Upper lobe of left lung (tissue), 6 donors: ENCODE data around the gene ANKRD34C. TPM values are rescaled to one million over a fixed set of nuclear protein-coding genes. Genes with fewer than 3 reads are reported as not detected.

Source experiments
- ATAC-seq, 2 donors: fragments of 200-7000 bp; cut with Tn5 transposase; one replicate each; pipeline ENCODE4 v1.9.1; 2022; ENCODE audit warnings: mild to moderate bottlenecking in 2 of 2, moderate library complexity in 2 of 2; ENCODE audit not compliant: low FRiP score in 2 of 2
- DNase-seq, 2 donors: peaks; one replicate each; pipeline ENCODE4 v3.0.0-alpha.2; 2019 to 2020
- H3K27ac ChIP-seq, 4 donors: fragments of 200-600 bp; sonication (generic); one replicate each; pipeline ENCODE4 v1.5.1; 2016 to 2019
- H3K27me3 ChIP-seq, 4 donors: fragments of 200-600 bp; sonication (generic); one replicate each; pipeline ENCODE4 v1.5.1; 2017 to 2019
- H3K36me3 ChIP-seq, 4 donors: fragments of 200-600 bp; sonication (generic); one replicate each; pipeline ENCODE4 v1.5.1; 2016 to 2019
- H3K4me1 ChIP-seq, 4 donors: fragments of 200-600 bp; sonication (generic); one replicate each; pipeline ENCODE4 v1.5.1; 2018 to 2019
- H3K4me3 ChIP-seq, 4 donors: fragments of 200-600 bp; sonication (generic); one replicate each; pipeline ENCODE4 v1.5.1; 2017 to 2019; ENCODE audit warnings: mild to moderate bottlenecking in 2 of 4, moderate library complexity in 1 of 4
- H3K9me3 ChIP-seq, 4 donors: fragments of 200-600 bp; sonication (generic); one replicate each; pipeline ENCODE4 v1.5.1; 2018 to 2019
- EP300 ChIP-seq, 4 donors: sonication (generic); formaldehyde crosslinking; IDR thresholded peaks; one replicate each; pipeline ENCODE4 v1.5.1; 2017; ENCODE audit warnings: antibody characterized with exemption in 4 of 4, control low read depth in 2 of 4
- POLR2A ChIP-seq, 4 donors: fragments of 450-650 bp; IDR thresholded peaks; one replicate each; pipeline ENCODE4 v1.5.1; 2016 to 2017; ENCODE audit warnings: antibody characterized with exemption in 4 of 4, mild to moderate bottlenecking in 2 of 4
- POLR2AphosphoS5 ChIP-seq, 2 donors: sonication (generic); formaldehyde crosslinking; IDR thresholded peaks; one replicate each; pipeline ENCODE4 v1.5.1; 2017; ENCODE audit warnings: antibody characterized with exemption in 2 of 2
- WGBS, 2 donors: methylation state at CpG; one replicate each; pipeline ENCODE4 v1.1.5; 2017 to 2018; 5-methylcytosine and 5-hydroxymethylcytosine counted together
- total RNA-seq, 6 donors: library from RNA; depleted of rRNA in 4 of 6; stranded (reverse); fragments of >200 nt in 4 of 6; gene quantifications; one replicate each; pipeline versions ENCODE4 v1.1.0 to v1.2.1, GENCODE V29; 2016 to 2021
- TF ChIP-seq, protein P1 (sequence below), 6 experiments: fragments of 450-650 bp in 4 of 6; fragments of 200-600 bp in 2 of 6; sonication (generic) in 2 of 6; IDR thresholded peaks; one replicate each; pipeline ENCODE4 v1.5.1; 2016 to 2019; ENCODE audit warnings: antibody characterized with exemption in 6 of 6
- donor health status: DM: no; HTN: no; CAD: no; lungs with moderate emphysema.
- donor health status: DM: no; HTN: yes; CAD: no; lungs with severe emphysema.

The ANKRD34C gene
- total RNA-seq, 6 donors from 2014 or later: not detected

DNA sequence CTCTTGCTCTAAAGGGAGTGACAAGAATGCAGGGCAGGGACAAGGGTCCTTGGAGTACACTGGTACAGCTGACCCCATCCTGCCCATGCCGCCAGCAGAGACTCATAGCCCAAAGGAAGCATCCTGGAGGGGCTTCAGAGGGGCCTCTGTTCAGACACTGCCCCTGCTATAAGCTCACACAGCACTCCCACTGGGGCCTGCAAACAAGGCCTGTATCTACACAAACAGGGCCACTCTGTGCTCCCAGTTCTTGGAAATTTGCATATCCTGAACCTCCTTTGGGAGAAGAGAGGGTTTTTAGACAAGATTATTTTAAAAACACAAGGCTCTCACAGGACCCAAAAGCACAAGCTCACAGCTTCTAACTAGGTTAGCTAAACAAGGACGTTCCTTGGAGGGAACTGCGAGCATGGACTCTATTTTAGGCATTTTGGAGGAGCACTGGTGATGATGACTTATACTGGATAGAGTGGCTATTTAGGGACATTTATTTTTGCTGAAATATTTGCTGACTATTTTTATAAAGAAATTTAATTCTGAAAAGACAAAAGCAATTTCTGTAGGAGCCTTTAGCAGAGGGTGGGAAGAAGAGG lies 16.4 kb upstream of the ANKRD34C start:
- no peaks in the 10 kb centered on the region for H3K4me1 ChIP-seq
- ATAC-seq (no peak), DNase-seq (no peak)
- 66 to 73% methylated on average over 2 to 3 of the region's 3 CpGs for WGBS, 2 donors
- no peak overlapping the region for H3K27ac ChIP-seq
- no peak overlapping the region for H3K4me3 ChIP-seq
- no peaks in the 10 kb centered on the region for H3K9me3 ChIP-seq
- H3K27me3 ChIP-seq: no peaks in the 10 kb centered on the region
- no peak for TF ChIP-seq POLR2A (IDR thresholded peaks at IDR 0.05)
- TF ChIP-seq, protein P1, sequence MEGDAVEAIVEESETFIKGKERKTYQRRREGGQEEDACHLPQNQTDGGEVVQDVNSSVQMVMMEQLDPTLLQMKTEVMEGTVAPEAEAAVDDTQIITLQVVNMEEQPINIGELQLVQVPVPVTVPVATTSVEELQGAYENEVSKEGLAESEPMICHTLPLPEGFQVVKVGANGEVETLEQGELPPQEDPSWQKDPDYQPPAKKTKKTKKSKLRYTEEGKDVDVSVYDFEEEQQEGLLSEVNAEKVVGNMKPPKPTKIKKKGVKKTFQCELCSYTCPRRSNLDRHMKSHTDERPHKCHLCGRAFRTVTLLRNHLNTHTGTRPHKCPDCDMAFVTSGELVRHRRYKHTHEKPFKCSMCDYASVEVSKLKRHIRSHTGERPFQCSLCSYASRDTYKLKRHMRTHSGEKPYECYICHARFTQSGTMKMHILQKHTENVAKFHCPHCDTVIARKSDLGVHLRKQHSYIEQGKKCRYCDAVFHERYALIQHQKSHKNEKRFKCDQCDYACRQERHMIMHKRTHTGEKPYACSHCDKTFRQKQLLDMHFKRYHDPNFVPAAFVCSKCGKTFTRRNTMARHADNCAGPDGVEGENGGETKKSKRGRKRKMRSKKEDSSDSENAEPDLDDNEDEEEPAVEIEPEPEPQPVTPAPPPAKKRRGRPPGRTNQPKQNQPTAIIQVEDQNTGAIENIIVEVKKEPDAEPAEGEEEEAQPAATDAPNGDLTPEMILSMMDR (IDR thresholded peaks at IDR 0.05): no peak
- TF ChIP-seq POLR2AphosphoS5 (IDR thresholded peaks at IDR 0.05): no peak
- TF ChIP-seq EP300 (IDR thresholded peaks at IDR 0.05): no peak
- H3K36me3 ChIP-seq: no peaks in the 10 kb centered on the region

DNA sequence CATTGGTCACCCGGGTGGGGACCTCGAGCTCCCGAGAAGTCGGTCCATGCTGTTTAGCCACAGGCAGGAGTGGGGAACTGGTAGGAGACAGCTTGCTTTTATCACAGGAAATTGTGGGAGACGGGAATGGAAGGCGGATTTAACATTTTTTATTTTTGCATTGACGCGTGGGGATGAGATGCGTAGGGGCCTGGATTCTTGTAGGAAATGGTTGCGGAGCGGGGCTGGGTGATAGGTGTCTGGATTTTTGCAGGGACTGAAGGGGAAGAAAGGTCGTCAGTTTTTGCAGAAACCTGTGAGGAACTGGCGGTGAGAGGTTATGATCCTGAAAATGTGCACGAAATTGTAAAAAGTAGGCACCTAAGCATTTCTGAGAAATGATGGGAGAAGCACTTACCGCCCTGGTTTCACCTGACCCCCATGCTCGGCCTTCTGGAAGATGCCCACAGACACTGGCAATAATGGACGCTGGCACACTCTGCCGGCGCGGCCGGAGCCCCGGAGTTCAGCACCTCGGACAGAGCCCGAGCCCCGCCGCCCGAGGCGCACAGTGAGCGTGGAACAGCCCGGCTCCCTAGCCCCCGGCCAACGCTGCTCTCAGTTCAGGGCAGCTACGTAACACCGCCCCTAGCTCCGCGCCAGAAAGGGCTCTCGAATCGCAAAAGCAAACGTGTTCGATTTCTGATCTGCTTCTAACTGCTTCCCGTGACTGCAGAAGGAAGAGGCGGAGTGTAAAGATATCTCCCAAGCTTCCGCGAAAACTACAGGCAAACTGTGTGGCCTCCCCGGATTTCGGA lies 928 bp downstream of the ANKRD34C start:
- Histone ChIP-seq H3K36me3 (no peaks in the 10 kb centered on the region), H3K9me3 (no peaks in the 10 kb centered on the region), H3K4me3 (no peak overlapping the region), H3K27me3 (peaks cover 0 to 23% (median 11%) of the 10 kb centered on the region in 4 donors), H3K27ac (no peak overlapping the region), H3K4me1 (no peaks in the 10 kb centered on the region)
- 18 to 21% methylated on average over 31 to 36 of the region's 46 CpGs for WGBS, 2 donors
- peak in 1 of 2 donors; percentile 88 for DNase-seq
- peak; percentile 70 to 71 for ATAC-seq
- TF ChIP-seq POLR2A (IDR thresholded peaks at IDR 0.05) (no peak), POLR2AphosphoS5 (IDR thresholded peaks at IDR 0.05) (no peak), EP300 (IDR thresholded peaks at IDR 0.05) (no peak)
- TF ChIP-seq, protein P1 (IDR thresholded peaks at IDR 0.05): no peak

DNA sequence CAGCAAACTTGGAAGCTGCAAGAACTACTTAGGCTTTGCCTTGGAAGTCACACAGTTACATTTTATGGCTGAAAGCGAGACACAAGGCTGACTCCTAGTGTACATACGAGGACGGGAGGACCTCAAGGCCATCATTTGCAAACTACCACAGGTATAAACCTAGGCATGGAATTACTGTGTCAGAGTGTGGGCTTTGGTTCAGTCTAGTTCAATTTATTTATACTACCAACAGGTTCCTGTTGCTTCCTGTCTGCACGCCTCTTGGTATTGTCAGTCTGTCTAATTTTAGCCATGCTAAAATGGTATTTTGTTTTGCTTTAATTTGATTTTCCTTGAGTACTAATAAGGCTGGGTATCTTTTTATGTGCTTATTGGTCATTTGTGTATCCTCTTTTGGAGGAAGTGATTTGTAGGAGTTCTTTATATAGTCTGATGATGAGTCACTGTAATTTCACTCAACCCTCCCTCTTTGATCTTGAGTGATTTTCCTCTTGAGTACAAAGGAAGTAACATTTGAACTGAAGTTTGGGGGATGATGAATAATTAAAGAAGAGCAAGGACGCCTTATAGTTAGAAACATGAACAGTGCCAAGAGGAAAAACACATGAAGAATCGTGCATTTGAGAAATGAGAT lies 8.2 kb downstream of the ANKRD34C start:
- Histone ChIP-seq H3K36me3 (no peaks in the 10 kb centered on the region), H3K27me3 (no peaks in the 10 kb centered on the region), H3K27ac (no peak overlapping the region), H3K9me3 (no peaks in the 10 kb centered on the region), H3K4me1 (no peaks in the 10 kb centered on the region), H3K4me3 (no peak overlapping the region)
- ATAC-seq (no peak), DNase-seq (no peak)
- TF ChIP-seq, protein P1 (IDR thresholded peaks at IDR 0.05): no peak
- TF ChIP-seq POLR2A (IDR thresholded peaks at IDR 0.05) (no peak), POLR2AphosphoS5 (IDR thresholded peaks at IDR 0.05) (no peak), EP300 (IDR thresholded peaks at IDR 0.05) (no peak)
- 62 to 67% methylated on average over 6 of the region's 6 CpGs for WGBS, 2 donors

DNA sequence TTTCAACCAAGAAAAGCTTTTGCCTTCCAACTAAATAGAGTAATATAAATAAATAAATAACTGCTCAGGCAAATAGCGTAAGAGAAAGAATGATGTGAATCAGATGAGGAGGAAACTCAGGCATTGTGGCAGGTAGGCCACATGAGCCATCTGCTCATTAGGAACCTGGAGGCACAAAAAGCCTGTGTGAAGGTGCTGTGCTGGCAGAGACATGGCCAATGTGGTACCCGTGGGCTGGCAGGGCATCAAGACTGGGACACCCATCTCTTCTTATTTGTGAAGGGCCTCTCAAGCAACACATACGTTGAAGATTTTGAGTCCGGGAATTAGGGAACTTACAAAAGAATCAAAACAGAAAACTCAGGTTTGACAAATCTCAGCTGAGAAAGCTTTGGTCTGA lies 9.5 kb downstream of the ANKRD34C start:
- no peaks in the 10 kb centered on the region for H3K4me1 ChIP-seq
- DNase-seq: no peak
- H3K27ac ChIP-seq: no peak overlapping the region
- H3K4me3 ChIP-seq: no peak overlapping the region
- TF ChIP-seq, protein P1 (IDR thresholded peaks at IDR 0.05): no peak
- TF ChIP-seq EP300 (IDR thresholded peaks at IDR 0.05): no peak
- no peak for TF ChIP-seq POLR2AphosphoS5 (IDR thresholded peaks at IDR 0.05)
- no peak for TF ChIP-seq POLR2A (IDR thresholded peaks at IDR 0.05)
- H3K36me3 ChIP-seq: no peaks in the 10 kb centered on the region
- no peak for ATAC-seq
- 82 to 90% methylated on average over 4 of the region's 4 CpGs for WGBS, 2 donors
- no peaks in the 10 kb centered on the region for H3K27me3 ChIP-seq
- H3K9me3 ChIP-seq: no peaks in the 10 kb centered on the region
